Lower leg skin (tissue), 3 donors: ENCODE results near the gene SMPD3.

Experiments used
- POLR2A ChIP-seq, 2 donors: fragments of 450-650 bp; IDR thresholded peaks; one replicate each; pipeline ENCODE4 v1.6.1; 2016 to 2017; ENCODE audit warnings: antibody characterized with exemption in 2 of 2, mild to moderate bottlenecking in 1 of 2, moderate library complexity in 1 of 2
- TF ChIP-seq, protein P1 (sequence below), 3 donors: fragments of 450-650 bp; IDR thresholded peaks; one replicate each; pipeline ENCODE4 v1.5.1; 2016; ENCODE audit warnings: antibody characterized with exemption in 3 of 3, mild to moderate bottlenecking in 3 of 3, moderate library complexity in 2 of 3

DNA sequence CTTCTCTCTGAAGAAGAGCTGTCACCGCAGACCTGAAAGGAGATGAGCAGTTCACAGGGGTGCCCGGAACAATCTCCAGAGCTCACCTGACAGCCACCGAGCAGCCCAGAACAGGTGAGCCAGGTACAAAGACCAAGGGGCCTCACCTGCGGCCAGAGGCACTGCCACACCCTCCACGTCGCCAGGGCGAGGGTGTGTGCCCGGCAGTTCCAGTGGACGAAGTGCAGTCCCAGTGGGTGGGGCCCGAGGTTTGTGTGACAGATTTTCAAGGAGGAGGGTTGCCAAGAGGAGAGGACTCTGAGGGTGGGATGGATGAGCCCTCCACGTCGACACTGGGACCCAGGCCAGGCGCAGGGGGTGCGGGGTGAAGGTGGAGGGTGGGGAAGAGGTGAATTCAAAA lies 61.7 kb downstream of the SMPD3 start:
- TF ChIP-seq, protein P1, sequence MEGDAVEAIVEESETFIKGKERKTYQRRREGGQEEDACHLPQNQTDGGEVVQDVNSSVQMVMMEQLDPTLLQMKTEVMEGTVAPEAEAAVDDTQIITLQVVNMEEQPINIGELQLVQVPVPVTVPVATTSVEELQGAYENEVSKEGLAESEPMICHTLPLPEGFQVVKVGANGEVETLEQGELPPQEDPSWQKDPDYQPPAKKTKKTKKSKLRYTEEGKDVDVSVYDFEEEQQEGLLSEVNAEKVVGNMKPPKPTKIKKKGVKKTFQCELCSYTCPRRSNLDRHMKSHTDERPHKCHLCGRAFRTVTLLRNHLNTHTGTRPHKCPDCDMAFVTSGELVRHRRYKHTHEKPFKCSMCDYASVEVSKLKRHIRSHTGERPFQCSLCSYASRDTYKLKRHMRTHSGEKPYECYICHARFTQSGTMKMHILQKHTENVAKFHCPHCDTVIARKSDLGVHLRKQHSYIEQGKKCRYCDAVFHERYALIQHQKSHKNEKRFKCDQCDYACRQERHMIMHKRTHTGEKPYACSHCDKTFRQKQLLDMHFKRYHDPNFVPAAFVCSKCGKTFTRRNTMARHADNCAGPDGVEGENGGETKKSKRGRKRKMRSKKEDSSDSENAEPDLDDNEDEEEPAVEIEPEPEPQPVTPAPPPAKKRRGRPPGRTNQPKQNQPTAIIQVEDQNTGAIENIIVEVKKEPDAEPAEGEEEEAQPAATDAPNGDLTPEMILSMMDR (IDR thresholded peaks at IDR 0.05): no peak
- no peak for TF ChIP-seq POLR2A (IDR thresholded peaks at IDR 0.05)
